MM.1S (cell line): ENCODE data around the gene SYTL3.

Experiments
- DNase-seq: peaks from one replicate; pipeline ENCODE4 v3.0.0-alpha.2; 2015
- H2AFZ ChIP-seq: fragments of 300-600 bp; sonication (generic); 2 replicates; pipeline ENCODE4 v1.6.0; 2016; ENCODE audit warnings: antibody characterized with exemption, low read length
- H3F3A ChIP-seq: fragments of 300-600 bp; sonication (generic); 2 replicates; pipeline ENCODE4 v1.6.1; 2016; ENCODE audit warnings: mild to moderate bottlenecking, antibody characterized with exemption, low read length, moderate library complexity, mixed read lengths; ENCODE audit not compliant: insufficient read depth
- H3K27ac ChIP-seq: fragments of 300-600 bp; sonication (generic); 2 replicates; pipeline ENCODE4 v1.5.1; 2016; ENCODE audit warnings: mild to moderate bottlenecking, low read length
- H3K27me3 ChIP-seq: fragments of 300-600 bp; sonication (generic); replicated peaks from 2 replicates; pipeline ENCODE4 v1.6.0; 2016; ENCODE audit warnings: low read length; ENCODE audit not compliant: insufficient read depth
- H3K36me3 ChIP-seq: fragments of 300-600 bp; sonication (generic); replicated peaks from 2 replicates; pipeline ENCODE4 v1.6.1; 2016; ENCODE audit warnings: mild to moderate bottlenecking, low read length, mixed read lengths; ENCODE audit not compliant: insufficient read depth
- H3K4me1 ChIP-seq: fragments of 300-600 bp; sonication (generic); 2 replicates; pipeline ENCODE4 v1.6.1; 2016; ENCODE audit warnings: low read length, mixed read lengths
- H3K4me2 ChIP-seq: fragments of 300-600 bp; sonication (generic); 2 replicates; pipeline ENCODE4 v1.6.0; 2016; ENCODE audit warnings: low read depth, low read length
- H3K4me3 ChIP-seq: fragments of 300-600 bp; sonication (generic); 2 replicates; pipeline ENCODE4 v1.5.1; 2016; ENCODE audit warnings: low read length, mixed read lengths
- H3K79me2 ChIP-seq: fragments of 300-600 bp; sonication (generic); 2 replicates; pipeline ENCODE4 v1.6.1; 2016; ENCODE audit warnings: mixed run types, low read length, mixed read lengths
- H3K9ac ChIP-seq: fragments of 300-600 bp; sonication (generic); 2 replicates; pipeline ENCODE4 v1.6.1; 2016; ENCODE audit warnings: low read length, mixed read lengths
- H3K9me2 ChIP-seq: fragments of 300-600 bp; sonication (generic); replicated peaks from 2 replicates; pipeline ENCODE4 v1.6.1; 2016; ENCODE audit warnings: mild to moderate bottlenecking, low read length, mixed read lengths; ENCODE audit not compliant: insufficient read depth
- H3K9me3 ChIP-seq: fragments of 300-600 bp; sonication (generic); replicated peaks from 2 replicates; pipeline ENCODE4 v1.6.1; 2016; ENCODE audit warnings: mild to moderate bottlenecking, low read length, mixed read lengths; ENCODE audit not compliant: insufficient read depth
- H4K20me1 ChIP-seq: fragments of 300-600 bp; sonication (generic); 2 replicates; pipeline ENCODE4 v1.6.1; 2016; ENCODE audit warnings: mild to moderate bottlenecking, low read length, moderate library complexity, mixed read lengths; ENCODE audit not compliant: insufficient read depth
- CTCF ChIP-seq: fragments of 300-600 bp; sonication (generic); IDR thresholded peaks from 2 replicates; pipeline ENCODE4 v1.5.1; 2016; ENCODE audit warnings: antibody characterized with exemption, low read length, mixed read lengths
- EZH2 ChIP-seq: fragments of 300-600 bp; sonication (generic); optimal IDR thresholded peaks from 2 replicates; pipeline ENCODE3; 2017; ENCODE audit warnings: low read depth, mild to moderate bottlenecking, antibody characterized with exemption, low read length, mixed read lengths
- EZH2phosphoT487 ChIP-seq: fragments of 300-600 bp; sonication (generic); IDR thresholded peaks from 2 replicates; pipeline ENCODE4 v1.6.1; 2018; ENCODE audit warnings: antibody characterized with exemption, low read length

SYTL3 gene

DNA sequence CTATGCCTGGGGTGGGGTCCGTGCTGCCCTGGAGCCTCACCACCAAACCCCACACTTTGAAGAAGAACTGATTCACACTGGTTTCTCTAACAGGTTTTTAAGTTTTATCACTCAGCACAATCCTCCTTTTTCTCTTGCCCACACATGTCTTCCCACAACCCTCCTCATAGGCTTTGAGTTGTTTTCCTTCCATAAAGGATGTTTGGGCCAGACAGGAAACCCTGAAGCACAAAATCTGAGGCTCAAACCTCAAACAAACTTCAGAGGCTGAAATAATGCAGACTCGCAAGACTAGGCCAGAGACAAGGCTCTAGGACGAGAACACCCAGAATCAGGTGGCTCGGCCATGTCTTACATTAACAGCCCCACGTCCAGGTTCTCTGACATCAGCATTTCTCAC lies 134.0 kb downstream of the SYTL3 start:
- H3K79me2 ChIP-seq, result peaks cover 37% of the 10 kb centered on the region
- no peak overlapping the region for H3K4me2 ChIP-seq
- no peak overlapping the region for H3K27ac ChIP-seq
- no peaks in the 10 kb centered on the region for H3K27me3 ChIP-seq
- no peaks in the 10 kb centered on the region for H3K4me1 ChIP-seq
- TF ChIP-seq EZH2 (no peak), EZH2phosphoT487 (no peak), CTCF (no peak)
- H3K4me3 ChIP-seq, result no peak overlapping the region
- H3K9me2 ChIP-seq, result no peaks in the 10 kb centered on the region
- H3K36me3 ChIP-seq, result no peaks in the 10 kb centered on the region
- H3F3A ChIP-seq, result no peaks in the 10 kb centered on the region
- H4K20me1 ChIP-seq, result no peaks in the 10 kb centered on the region
- H3K9ac ChIP-seq, result no peak overlapping the region
- H2AFZ ChIP-seq, result no peak overlapping the region
- no peak for DNase-seq
- no peaks in the 10 kb centered on the region for H3K9me3 ChIP-seq

DNA sequence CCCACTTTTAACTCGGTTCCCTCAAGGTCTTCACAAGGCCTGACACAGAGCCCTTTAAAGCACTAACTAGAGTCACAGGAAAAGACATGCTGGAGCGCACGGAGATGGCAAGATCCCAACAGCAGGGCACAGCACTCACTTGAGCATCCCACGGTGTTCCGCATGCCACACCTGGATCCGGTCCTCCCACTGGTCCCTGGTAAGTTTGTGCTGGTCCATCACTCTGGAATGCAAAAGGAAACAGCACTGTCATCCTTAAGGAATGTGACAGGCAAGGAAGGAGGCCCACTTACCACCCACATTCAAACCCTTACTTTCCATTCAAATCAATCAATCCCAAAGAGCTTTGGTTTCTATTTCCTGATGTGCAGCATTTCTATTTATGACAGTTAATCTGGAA lies 134.7 kb downstream of the SYTL3 start:
- H3K9me2 ChIP-seq, result no peaks in the 10 kb centered on the region
- DNase-seq, result no peak
- H3K79me2 ChIP-seq, result peaks cover 39% of the 10 kb centered on the region
- H3K4me2 ChIP-seq, result no peak overlapping the region
- H3F3A ChIP-seq, result no peaks in the 10 kb centered on the region
- no peaks in the 10 kb centered on the region for H3K4me1 ChIP-seq
- H3K4me3 ChIP-seq, result no peak overlapping the region
- H3K9ac ChIP-seq, result no peak overlapping the region
- H3K9me3 ChIP-seq, result no peaks in the 10 kb centered on the region
- H3K27me3 ChIP-seq, result no peaks in the 10 kb centered on the region
- H3K36me3 ChIP-seq, result no peaks in the 10 kb centered on the region
- H2AFZ ChIP-seq, result no peak overlapping the region
- no peak overlapping the region for H3K27ac ChIP-seq
- no peaks in the 10 kb centered on the region for H4K20me1 ChIP-seq
- TF ChIP-seq CTCF, result no peak
- TF ChIP-seq EZH2, result no peak
- no peak for TF ChIP-seq EZH2phosphoT487

DNA sequence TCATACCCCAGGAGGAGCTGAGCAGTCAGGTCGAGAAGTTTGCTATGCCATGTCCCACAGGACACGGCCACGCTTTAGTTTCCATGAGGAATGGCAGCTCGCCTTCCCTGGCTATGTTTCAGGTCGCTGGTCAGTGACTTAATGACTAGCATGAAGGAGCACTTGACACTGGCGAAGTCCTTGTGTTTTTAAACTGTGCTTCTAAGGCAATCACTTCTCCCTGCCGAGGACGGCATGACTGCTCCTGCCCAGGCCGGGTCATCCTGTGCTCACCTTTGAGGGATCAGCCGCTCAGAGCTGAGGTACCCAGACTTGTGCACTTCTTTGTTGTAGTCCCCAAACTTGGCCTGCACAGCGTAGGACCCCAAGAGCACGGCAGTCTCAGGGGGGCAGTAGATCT lies 135.2 kb downstream of the SYTL3 start:
- Histone ChIP-seq H3K9me2 (no peaks in the 10 kb centered on the region), H2AFZ (no peak overlapping the region), H3F3A (no peaks in the 10 kb centered on the region), H3K4me3 (no peak overlapping the region), H3K4me2 (no peak overlapping the region), H3K79me2 (peaks cover 45% of the 10 kb centered on the region), H3K27ac (no peak overlapping the region), H4K20me1 (no peaks in the 10 kb centered on the region), H3K9ac (no peak overlapping the region), H3K9me3 (no peaks in the 10 kb centered on the region), H3K27me3 (no peaks in the 10 kb centered on the region), H3K4me1 (no peaks in the 10 kb centered on the region), H3K36me3 (no peaks in the 10 kb centered on the region)
- TF ChIP-seq EZH2phosphoT487 (no peak), EZH2 (no peak), CTCF (no peak)
- no peak for DNase-seq
